Body of pancreas (tissue), 4 donors: ENCODE measurements around the gene MAPK13.

ENCODE experiments used
- CTCF ChIP-seq, 7 experiments: fragments of 450-650 bp in 4 of 7; fragments of 200-600 bp in 3 of 7; sonication (generic) in 3 of 7; IDR thresholded peaks; one replicate each; pipeline ENCODE4 v1.5.1; 2016 to 2019; ENCODE audit warnings: antibody characterized with exemption in 7 of 7
- POLR2A ChIP-seq, 3 donors: fragments of 450-650 bp; IDR thresholded peaks; one replicate each; pipeline ENCODE4 v1.6.1; 2016; ENCODE audit warnings: antibody characterized with exemption in 3 of 3, mild to moderate bottlenecking in 2 of 3

- no peak for TF ChIP-seq POLR2A (IDR thresholded peaks at IDR 0.05)
- TF ChIP-seq CTCF (IDR thresholded peaks at IDR 0.05), result no peak
Measured at GRCh38 chr6:36150283-36150682, 20.0 kb downstream of the MAPK13 start.
